ENCODE results near the gene LCE2A.

LCE2A gene

DNA sequence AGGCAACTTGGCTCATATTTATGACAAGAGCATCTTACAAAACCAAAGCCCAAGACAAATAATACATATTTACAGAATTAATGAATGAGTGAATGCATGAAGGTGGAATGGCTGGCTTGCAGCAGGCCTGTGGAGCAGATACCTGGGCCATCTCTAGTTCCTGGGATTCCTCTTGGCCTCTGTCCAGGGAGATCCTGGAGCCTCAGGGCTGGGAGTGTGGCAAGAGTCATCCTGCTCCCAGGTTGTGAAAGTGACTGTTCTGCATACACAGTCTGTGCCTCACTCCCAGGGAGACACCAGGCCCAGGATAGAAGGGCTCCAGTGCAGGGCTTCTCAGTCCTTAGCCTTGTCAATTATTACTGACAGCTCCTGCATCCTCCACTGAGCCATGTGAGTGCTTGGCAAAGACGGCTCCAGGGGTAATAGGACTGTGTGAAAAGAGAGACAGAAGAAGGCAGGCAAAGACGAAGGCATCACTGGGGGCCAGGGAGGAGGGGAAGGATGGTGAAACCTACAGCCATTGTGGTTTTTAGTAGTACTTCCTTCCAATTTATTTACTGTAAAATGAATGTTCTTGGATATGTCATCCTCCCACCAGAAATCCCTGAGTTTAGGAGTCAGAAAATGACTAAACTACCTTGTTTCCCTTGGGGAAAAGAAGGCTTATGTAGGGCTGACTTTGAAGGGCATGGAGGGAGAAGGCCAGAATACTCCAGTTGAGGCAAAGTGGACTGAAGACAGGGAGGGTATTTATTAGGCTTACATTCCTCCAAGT lies 45.4 kb downstream of the LCE2A start:
- DNase-seq, result no peak

DNA sequence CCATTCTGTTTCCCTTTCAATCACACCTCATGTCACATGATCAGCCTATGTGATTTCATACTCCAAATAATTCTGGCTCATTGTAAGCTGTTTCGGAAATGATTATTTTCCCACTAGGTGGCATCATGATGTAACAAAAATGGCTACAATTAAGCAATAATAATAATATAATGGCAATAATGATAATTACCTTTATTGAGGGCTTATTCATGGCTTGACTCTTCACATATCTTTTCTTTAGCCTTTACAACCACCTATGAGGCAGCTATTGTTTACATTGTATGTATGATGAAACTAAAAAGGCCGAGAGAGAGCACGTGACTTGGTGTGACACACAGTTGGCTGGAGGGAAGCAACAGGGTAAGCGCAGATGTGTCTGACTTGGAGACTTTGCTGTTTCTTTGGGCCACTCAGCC lies 47.2 kb downstream of the LCE2A start:
- DNase-seq, result no peak

DNA sequence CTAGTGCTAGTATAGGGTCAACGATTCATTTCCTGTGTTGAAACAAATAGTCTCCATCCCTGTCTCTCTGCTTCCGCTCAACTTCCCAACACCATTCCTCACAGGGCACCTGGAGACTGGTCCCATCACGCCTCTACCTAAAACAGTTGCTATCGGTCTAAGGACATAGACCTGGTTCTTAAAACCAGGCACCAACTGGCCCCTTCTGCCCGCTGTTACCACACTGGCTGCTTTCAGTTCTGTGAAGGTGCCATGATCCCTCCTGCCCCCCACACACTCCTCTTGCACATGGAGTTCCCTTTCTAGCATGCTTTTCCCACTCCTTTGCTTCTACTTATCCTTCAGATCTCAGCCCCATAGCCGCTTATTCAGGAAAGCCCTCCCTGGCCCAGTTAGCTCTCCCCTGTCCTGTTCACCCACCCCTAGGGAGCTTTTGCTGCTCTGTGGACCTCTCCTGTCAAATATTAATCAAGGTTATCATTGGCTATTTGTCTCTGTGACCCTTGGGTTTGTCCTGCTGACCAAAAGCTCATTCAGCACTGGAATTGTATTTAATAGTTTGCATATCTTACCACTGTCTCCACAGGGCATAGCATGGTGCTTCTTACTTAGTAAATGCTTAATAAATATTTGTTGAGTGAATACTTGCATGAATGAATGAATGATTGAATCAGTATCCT lies 47.8 kb downstream of the LCE2A start:
- DNase-seq, result no peak

DNA sequence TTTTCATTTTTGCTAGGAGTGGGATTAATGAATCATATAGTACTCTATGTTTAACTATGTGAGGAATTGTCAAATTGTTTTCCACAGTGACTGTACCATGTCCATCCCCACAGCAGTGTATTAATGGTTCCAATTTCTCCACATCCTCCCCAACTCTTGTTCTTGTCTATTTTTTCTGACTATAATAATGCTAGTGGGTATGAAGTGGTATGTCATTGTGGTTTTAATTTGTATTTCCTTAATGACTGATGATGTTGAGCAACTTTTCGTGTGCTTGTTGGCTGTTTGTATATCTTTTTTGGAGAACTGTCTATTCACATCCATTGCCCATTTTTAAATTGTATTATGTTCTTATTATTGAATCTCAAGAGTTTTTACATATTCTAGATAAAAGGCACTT lies 49.7 kb downstream of the LCE2A start:
- no peak for DNase-seq

Measured in C1 segment of cervical spinal cord (tissue), 14 donors.